Transverse colon (tissue), 4 donors: ENCODE measurements around the gene QKI.

ENCODE experiments used
- EP300 ChIP-seq: sonication (generic); formaldehyde crosslinking; IDR thresholded peaks from one replicate; pipeline ENCODE4 v1.6.1; 2017; ENCODE audit warnings: antibody characterized with exemption, low read depth
- POLR2A ChIP-seq: fragments of 450-650 bp; IDR thresholded peaks from one replicate; pipeline ENCODE4 v1.6.1; 2016; ENCODE audit warnings: antibody characterized with exemption, mild to moderate bottlenecking, moderate library complexity
- POLR2AphosphoS5 ChIP-seq, 3 donors: sonication (generic); formaldehyde crosslinking; IDR thresholded peaks; one replicate each; pipeline ENCODE4 v1.6.1; 2016; ENCODE audit warnings: antibody characterized with exemption in 3 of 3
- TF ChIP-seq, protein P1 (sequence below), 5 experiments: fragments of 200-600 bp in 3 of 5; fragments of 450-650 bp in 2 of 5; sonication (generic) in 3 of 5; IDR thresholded peaks; 1 replicate in 2 of 5; 2 replicates in 3 of 5; pipeline ENCODE4 v1.5.1; 2016 to 2017; ENCODE audit warnings: antibody characterized with exemption in 5 of 5, inconsistent platforms in 3 of 5, mild to moderate bottlenecking in 2 of 5, moderate library complexity in 1 of 5

DNA sequence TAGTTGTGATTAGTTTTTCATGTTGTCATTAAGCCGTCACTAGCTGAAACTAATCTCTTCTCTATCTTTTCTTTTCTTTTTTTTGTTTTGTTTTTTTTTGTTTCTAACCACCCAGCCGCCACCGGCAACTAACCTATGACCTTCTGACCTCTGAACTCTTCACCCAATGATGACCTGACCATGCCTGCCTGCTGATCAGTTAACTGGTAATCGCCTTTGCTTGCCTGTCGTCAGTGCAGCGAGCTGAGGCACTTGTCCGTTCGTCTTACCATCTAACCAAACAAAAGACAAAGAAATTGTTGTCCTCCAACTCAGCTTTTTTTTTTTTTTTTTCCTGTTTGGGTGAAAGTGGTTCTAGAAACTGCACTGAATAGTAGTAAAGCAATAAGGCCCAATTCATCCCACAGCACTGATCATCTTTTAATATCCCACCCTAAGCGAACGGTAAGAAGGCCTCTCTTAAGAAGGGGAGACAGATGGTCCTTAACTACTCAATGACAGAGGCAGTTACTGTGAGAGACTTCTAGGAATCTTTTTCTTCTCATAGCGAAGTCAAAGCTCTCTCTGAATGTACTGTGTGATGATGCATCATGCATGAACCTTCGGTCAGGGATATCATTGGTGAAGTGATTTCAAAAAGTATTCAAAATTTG is 156.2 kb downstream of the QKI start:
- TF ChIP-seq, protein P1, sequence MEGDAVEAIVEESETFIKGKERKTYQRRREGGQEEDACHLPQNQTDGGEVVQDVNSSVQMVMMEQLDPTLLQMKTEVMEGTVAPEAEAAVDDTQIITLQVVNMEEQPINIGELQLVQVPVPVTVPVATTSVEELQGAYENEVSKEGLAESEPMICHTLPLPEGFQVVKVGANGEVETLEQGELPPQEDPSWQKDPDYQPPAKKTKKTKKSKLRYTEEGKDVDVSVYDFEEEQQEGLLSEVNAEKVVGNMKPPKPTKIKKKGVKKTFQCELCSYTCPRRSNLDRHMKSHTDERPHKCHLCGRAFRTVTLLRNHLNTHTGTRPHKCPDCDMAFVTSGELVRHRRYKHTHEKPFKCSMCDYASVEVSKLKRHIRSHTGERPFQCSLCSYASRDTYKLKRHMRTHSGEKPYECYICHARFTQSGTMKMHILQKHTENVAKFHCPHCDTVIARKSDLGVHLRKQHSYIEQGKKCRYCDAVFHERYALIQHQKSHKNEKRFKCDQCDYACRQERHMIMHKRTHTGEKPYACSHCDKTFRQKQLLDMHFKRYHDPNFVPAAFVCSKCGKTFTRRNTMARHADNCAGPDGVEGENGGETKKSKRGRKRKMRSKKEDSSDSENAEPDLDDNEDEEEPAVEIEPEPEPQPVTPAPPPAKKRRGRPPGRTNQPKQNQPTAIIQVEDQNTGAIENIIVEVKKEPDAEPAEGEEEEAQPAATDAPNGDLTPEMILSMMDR (IDR thresholded peaks at IDR 0.05): no peak
- TF ChIP-seq POLR2A (no peak), POLR2AphosphoS5 (IDR thresholded peaks at IDR 0.05) (no peak), EP300 (no peak)
